Gastrocnemius medialis (tissue), 4 donors: Measurements from ENCODE around the gene RASAL2. TPM values are rescaled to one million over a fixed set of nuclear protein-coding genes. Genes with fewer than 3 reads are reported as not detected.

Source experiments
- ATAC-seq, 2 donors: fragments of 150-250 bp; one replicate each; pipeline ENCODE4 v1.9.1; 2016
- DNase-seq, 2 donors: peaks; one replicate each; pipeline ENCODE4 v3.0.0-alpha.2; 2019
- H3K27ac ChIP-seq, 4 donors: fragments of 200-600 bp; sonication (generic); 1 replicate in 1 of 4; 2 replicates in 3 of 4; pipeline ENCODE4 v1.5.1; 2016 to 2018; ENCODE audit warnings: mild to moderate bottlenecking in 2 of 4, moderate library complexity in 1 of 4
- H3K27me3 ChIP-seq, 3 donors: fragments of 200-600 bp; sonication (generic) in 2 of 3; 1 replicate in 1 of 3; 2 replicates in 2 of 3; pipeline versions ENCODE4 v1.5.1 to v1.6.0; 2016 to 2019; ENCODE audit warnings: mild to moderate bottlenecking in 1 of 3, moderate library complexity in 1 of 3
- H3K36me3 ChIP-seq, 2 donors: fragments of 200-600 bp; sonication (generic) in 1 of 2; one replicate each; pipeline ENCODE4 v1.5.1; 2017 to 2018
- H3K4me1 ChIP-seq, 2 donors: fragments of 200-600 bp; sonication (generic) in 1 of 2; one replicate each; pipeline ENCODE4 v1.5.1; 2016 to 2017; ENCODE audit warnings: mild to moderate bottlenecking in 2 of 2
- H3K4me3 ChIP-seq, 4 donors: fragments of 200-600 bp; sonication (generic) in 3 of 4; 1 replicate in 1 of 4; 2 replicates in 3 of 4; pipeline ENCODE4 v1.5.1; 2016 to 2019; ENCODE audit warnings: mild to moderate bottlenecking in 2 of 4
- H3K9me3 ChIP-seq, 3 donors: fragments of 200-600 bp; sonication (generic) in 2 of 3; 1 replicate in 1 of 3; 2 replicates in 2 of 3; pipeline ENCODE4 v1.5.1; 2016 to 2019
- CTCF ChIP-seq, 5 experiments: fragments of 450-650 bp in 3 of 5; fragments of 200-600 bp in 2 of 5; sonication (generic) in 2 of 5; IDR thresholded peaks in 4 of 5; conservative IDR thresholded peaks in 1 of 5; 1 replicate in 4 of 5; 2 replicates in 1 of 5; pipeline ENCODE4 v1.5.1; 2016 to 2019; ENCODE audit warnings: antibody characterized with exemption in 5 of 5, mild to moderate bottlenecking in 3 of 5, moderate library complexity in 3 of 5
- POLR2A ChIP-seq, 2 donors: fragments of 450-650 bp; IDR thresholded peaks; one replicate each; pipeline ENCODE4 v1.6.1; 2017; ENCODE audit warnings: antibody characterized with exemption in 2 of 2, mild to moderate bottlenecking in 2 of 2, moderate library complexity in 2 of 2
- in situ Hi-C, 4 donors: fragments of 200-750 bp; cut with MboI; loops; one replicate each; pipeline versions ENCODE4 v1.15.0 to v1.8.0; 2017; ENCODE audit warnings: low sequenced_read_pairs in 4 of 4
- intact Hi-C: fragments of 100-400 bp; cut with DNase I; formaldehyde crosslinking; loops from one replicate; pipeline ENCODE4 v1.15.1; 2023; ENCODE audit warnings: low total_unique reads
- total RNA-seq, 4 donors: library from RNA; depleted of rRNA; stranded (reverse); fragments of >200 nt; gene quantifications; one replicate each; pipeline versions ENCODE4 v1.1.0 to v1.2.3, GENCODE V29; 2016

Gene RASAL2
- total RNA-seq, 4 donors from 2014 or later = 7.6 to 13.4 (median 8.8) TPM

- ATAC-seq (no peak), DNase-seq (no peak)
- no peaks in the 10 kb centered on the region for H3K36me3 ChIP-seq
- intact Hi-C loops = no loop called here
- no peaks in the 10 kb centered on the region for H3K9me3 ChIP-seq
- H3K4me3 ChIP-seq = no peak overlapping the region
- no peak overlapping the region for H3K27ac ChIP-seq
- no peak for TF ChIP-seq CTCF (IDR thresholded peaks at IDR 0.05 in 4 of 5, conservative IDR thresholded peaks at IDR 0.05 in 1 of 5)
- TF ChIP-seq POLR2A (IDR thresholded peaks at IDR 0.05) = no peak
- H3K4me1 ChIP-seq = peaks cover 0 to 3% of the 10 kb centered on the region in 2 donors
- in situ Hi-C loops = loop anchor here in 3 of 4 donors (10.0 to 25.0 kb wide), 3 partner anchors 203 to 249 kb away; partner anchors contain the start of gene CLEC20A (in 1 of the 3)
- no peaks in the 10 kb centered on the region for H3K27me3 ChIP-seq
Observed at GRCh38 chr1:178284058-178284457, 190.2 kb downstream of the RASAL2 start.

DNA sequence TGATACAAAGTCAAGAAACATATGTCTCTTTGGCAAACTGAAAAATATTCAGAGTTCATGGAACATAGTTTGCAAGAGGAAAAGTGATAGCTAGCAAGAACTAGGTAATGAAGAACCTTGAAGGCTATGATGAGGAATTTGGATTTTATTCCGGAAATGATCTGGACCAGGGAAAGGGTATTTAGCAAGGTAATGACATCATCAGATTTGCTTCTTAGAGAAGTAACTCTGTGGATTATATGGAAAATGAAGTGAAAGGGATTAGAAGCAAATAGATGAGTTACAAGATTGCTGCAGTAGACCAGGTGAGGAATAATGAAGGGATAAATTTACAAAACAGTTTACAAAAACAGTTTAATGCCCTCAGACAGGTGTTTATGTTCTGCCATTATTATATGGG lies 197.3 kb downstream of the RASAL2 start:
- TF ChIP-seq POLR2A (IDR thresholded peaks at IDR 0.05) (no peak), CTCF (IDR thresholded peaks at IDR 0.05 in 4 of 5, conservative IDR thresholded peaks at IDR 0.05 in 1 of 5) (no peak)
- Histone ChIP-seq H3K36me3 (no peaks in the 10 kb centered on the region), H3K4me1 (no peaks in the 10 kb centered on the region), H3K27me3 (no peaks in the 10 kb centered on the region), H3K4me3 (no peak overlapping the region), H3K27ac (no peak overlapping the region), H3K9me3 (no peaks in the 10 kb centered on the region)
- no peak for ATAC-seq
- in situ Hi-C loops (loop anchor here in 2 of 4 donors (25.0 kb wide), 2 partner anchors 196 to 254 kb away; partner anchors contain the start of gene CLEC20A (in 1 of the 2)), intact Hi-C loops (no loop called here)
- DNase-seq = no peak

DNA sequence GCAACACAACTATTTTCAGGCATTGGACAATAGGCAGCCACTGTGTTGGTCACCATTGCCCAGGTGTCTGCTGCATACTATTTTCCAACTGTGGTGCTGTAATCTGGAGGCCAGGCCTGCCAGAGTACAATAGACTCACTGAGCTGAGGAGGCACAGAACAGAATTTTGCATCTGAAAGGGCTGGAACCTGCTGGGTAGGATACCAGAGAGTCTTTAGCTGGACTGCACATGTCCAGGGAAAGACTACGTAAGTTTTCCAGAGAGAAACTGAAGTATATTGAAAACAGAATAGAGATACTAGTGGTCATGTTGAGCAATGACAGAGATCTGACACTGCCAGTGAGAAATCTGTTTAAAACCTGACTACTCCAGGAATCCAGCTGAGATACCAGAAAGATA lies 200.8 kb downstream of the RASAL2 start:
- no peaks in the 10 kb centered on the region for H3K9me3 ChIP-seq
- H3K4me3 ChIP-seq = no peak overlapping the region
- intact Hi-C loops (no loop called here), in situ Hi-C loops (loop anchor here in 2 of 4 donors (25.0 kb wide), 2 partner anchors 193 to 257 kb away; partner anchors contain the start of gene CLEC20A (in 1 of the 2))
- DNase-seq (no peak), ATAC-seq (no peak)
- no peaks in the 10 kb centered on the region for H3K36me3 ChIP-seq
- no peaks in the 10 kb centered on the region for H3K4me1 ChIP-seq
- no peak for TF ChIP-seq CTCF (IDR thresholded peaks at IDR 0.05 in 4 of 5, conservative IDR thresholded peaks at IDR 0.05 in 1 of 5)
- no peak for TF ChIP-seq POLR2A (IDR thresholded peaks at IDR 0.05)
- H3K27me3 ChIP-seq = no peaks in the 10 kb centered on the region
- H3K27ac ChIP-seq = no peak overlapping the region

DNA sequence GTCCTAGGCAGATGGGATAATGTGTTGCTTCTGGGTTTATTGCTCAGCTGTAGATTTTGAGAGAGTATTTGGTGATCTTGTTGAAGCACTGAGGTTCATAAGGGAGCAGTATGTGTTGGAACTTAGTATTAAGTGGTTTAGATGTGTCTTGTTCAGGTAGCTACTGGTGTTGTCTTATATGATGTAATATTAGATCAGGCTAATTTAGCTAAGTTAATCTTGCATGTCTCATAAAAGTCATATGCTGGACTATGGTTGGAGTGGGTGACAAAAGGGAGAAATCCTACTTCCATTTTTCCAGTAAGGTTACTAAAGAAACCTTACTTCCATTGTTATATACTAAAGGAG lies 206.4 kb downstream of the RASAL2 start:
- Histone ChIP-seq H3K9me3 (no peaks in the 10 kb centered on the region), H3K4me1 (peaks cover 4 to 7% of the 10 kb centered on the region in 2 donors), H3K4me3 (no peak overlapping the region), H3K27me3 (no peaks in the 10 kb centered on the region), H3K36me3 (no peaks in the 10 kb centered on the region), H3K27ac (no peak overlapping the region)
- ATAC-seq (no peak), DNase-seq (no peak)
- intact Hi-C loops = no loop called here
- no peak for TF ChIP-seq CTCF (IDR thresholded peaks at IDR 0.05 in 4 of 5, conservative IDR thresholded peaks at IDR 0.05 in 1 of 5)
- no peak for TF ChIP-seq POLR2A (IDR thresholded peaks at IDR 0.05)
- in situ Hi-C loops = loop anchor here in 2 of 4 donors (25.0 kb wide), 1 partner anchor 212 kb away; the partner anchor contains the start of gene TEX35 (in 2 of the 2)

- H3K4me3 ChIP-seq = no peak overlapping the region
- H3K9me3 ChIP-seq = no peaks in the 10 kb centered on the region
- no peak for TF ChIP-seq POLR2A (IDR thresholded peaks at IDR 0.05)
- no peak for TF ChIP-seq CTCF (IDR thresholded peaks at IDR 0.05 in 4 of 5, conservative IDR thresholded peaks at IDR 0.05 in 1 of 5)
- ATAC-seq (no peak), DNase-seq (no peak)
- in situ Hi-C loops (loop anchor here in 2 of 4 donors (25.0 kb wide), 1 partner anchor 211 kb away; the partner anchor contains the start of gene TEX35 (in 2 of the 2)), intact Hi-C loops (no loop called here)
- no peak overlapping the region for H3K27ac ChIP-seq
- H3K36me3 ChIP-seq = no peaks in the 10 kb centered on the region
- no peaks in the 10 kb centered on the region for H3K27me3 ChIP-seq
- H3K4me1 ChIP-seq = peaks cover 4 to 7% of the 10 kb centered on the region in 2 donors
Observed at GRCh38 chr1:178301141-178301540, 207.2 kb downstream of the RASAL2 start.
